Measurements from ENCODE around the gene IDNK. TPM values are rescaled to one million over a fixed set of nuclear protein-coding genes. Genes with fewer than 3 reads are reported as not detected.

The IDNK gene
- polyA plus RNA-seq, 1 of the 3 experiments (the other 2 are of a cell fraction): 4.2 TPM

GRCh38 chr9:83636813-83637212 is 13.9 kb downstream of the IDNK start:
- no peak overlapping the region for H3K4me3 ChIP-seq (ENCODE audit: low read depth in 2 of 2, low read length in 1 of 2)
- no peaks in the 10 kb centered on the region for H4K20me1 ChIP-seq (ENCODE audit: insufficient read depth)
- peaks cover 3 to 9% of the 10 kb centered on the region in 2 experiments for H3K36me3 ChIP-seq (replicated peaks in 1 of 2; ENCODE audit: control insufficient read depth in 1 of 2, insufficient read depth in 2 of 2, low read length in 1 of 2)
- H3K9me3 ChIP-seq: no peaks in the 10 kb centered on the region
- H3F3A ChIP-seq (replicated peaks; ENCODE audit: insufficient read depth): no peaks in the 10 kb centered on the region
- ChIA-PET POLR2A (no interaction called here), CTCF (interaction anchor here (1.1 to 2.6 kb wide), 4 partner anchors 10 to 45 kb away, joined by 3 to 17 read pairs (median 7); no protein-coding TSS in a partner anchor)
- DNase-seq: no peak
- H3K27me3 ChIP-seq (ENCODE audit: insufficient read depth): no peaks in the 10 kb centered on the region
- no peaks in the 10 kb centered on the region for H3K4me1 ChIP-seq (ENCODE audit: control insufficient read depth in 1 of 2, insufficient read depth in 2 of 2, low read depth in 1 of 2, low read length in 1 of 2)
- H3K9ac ChIP-seq: no peak overlapping the region
- no peak overlapping the region for H2AFZ ChIP-seq (ENCODE audit: low read depth)
- no peaks in the 10 kb centered on the region for H3K79me2 ChIP-seq (ENCODE audit: insufficient read depth)
- H3K4me2 ChIP-seq: no peak overlapping the region
- H3K9me2 ChIP-seq: no peaks in the 10 kb centered on the region
- H3K27ac ChIP-seq (ENCODE audit: low read depth in 2 of 2, low read length in 1 of 2): no peak overlapping the region
- TF ChIP-seq ZBTB33 (IDR thresholded peaks at IDR 0.05; ENCODE audit: borderline replicate concordance, low read depth) (no peak), CHD2 (IDR thresholded peaks at IDR 0.05; ENCODE audit: low read length, partially characterized antibody) (no peak), RCOR1 (IDR thresholded peaks at IDR 0.05; ENCODE audit: low read length) (no peak), RXRA (IDR thresholded peaks at IDR 0.05; ENCODE audit: borderline replicate concordance, low read depth) (no peak)

- peaks cover 3 to 9% of the 10 kb centered on the region in 2 experiments for H3K36me3 ChIP-seq (replicated peaks in 1 of 2; ENCODE audit: control insufficient read depth in 1 of 2, insufficient read depth in 2 of 2, low read length in 1 of 2)
- H3K9ac ChIP-seq: no peak overlapping the region
- no peak overlapping the region for H3K27ac ChIP-seq (ENCODE audit: low read depth in 2 of 2, low read length in 1 of 2)
- H3K4me1 ChIP-seq (ENCODE audit: control insufficient read depth in 1 of 2, insufficient read depth in 2 of 2, low read depth in 1 of 2, low read length in 1 of 2): no peaks in the 10 kb centered on the region
- no peak for DNase-seq
- no peaks in the 10 kb centered on the region for H3F3A ChIP-seq (replicated peaks; ENCODE audit: insufficient read depth)
- H3K9me2 ChIP-seq: no peaks in the 10 kb centered on the region
- H2AFZ ChIP-seq (ENCODE audit: low read depth): no peak overlapping the region
- POLR2A ChIA-PET: no interaction called here
- WGBS (ENCODE audit: low lambda C conversion rate): 55% methylated on average over 1 of the region's 1 CpG
- H3K27me3 ChIP-seq (ENCODE audit: insufficient read depth): no peaks in the 10 kb centered on the region
- no peak overlapping the region for H3K4me3 ChIP-seq (ENCODE audit: low read depth in 2 of 2, low read length in 1 of 2)
- CTCF ChIA-PET: interaction anchor here (1.1 to 2.6 kb wide), 4 partner anchors 10 to 44 kb away, joined by 3 to 17 read pairs (median 7); no protein-coding TSS in a partner anchor
- H3K4me2 ChIP-seq: no peak overlapping the region
- TF ChIP-seq GABPA (IDR thresholded peaks at IDR 0.05; ENCODE audit: low read depth) (no peak), MEF2A (IDR thresholded peaks at IDR 0.05; ENCODE audit: borderline replicate concordance, low read depth) (no peak), RFX5 (IDR thresholded peaks at IDR 0.05; ENCODE audit: low read length) (no peak), YY1 (IDR thresholded peaks at IDR 0.05; ENCODE audit: low read depth) (no peak)
- no peaks in the 10 kb centered on the region for H3K79me2 ChIP-seq (ENCODE audit: insufficient read depth)
- H4K20me1 ChIP-seq (ENCODE audit: insufficient read depth): no peaks in the 10 kb centered on the region
- no peaks in the 10 kb centered on the region for H3K9me3 ChIP-seq
Measured at GRCh38 chr9:83637389-83637788, 14.4 kb downstream of the IDNK start.

- Histone ChIP-seq H3K79me2 (ENCODE audit: insufficient read depth) (no peaks in the 10 kb centered on the region), H3K9me2 (no peaks in the 10 kb centered on the region), H3K4me1 (ENCODE audit: control insufficient read depth in 1 of 2, insufficient read depth in 2 of 2, low read depth in 1 of 2, low read length in 1 of 2) (peaks cover 0 to 3% of the 10 kb centered on the region in 2 experiments; a peak in 1 of 4 replicates), H3K9me3 (no peaks in the 10 kb centered on the region), H2AFZ (ENCODE audit: low read depth) (no peak overlapping the region), H3K4me2 (no peak overlapping the region), H3K9ac (no peak overlapping the region), H3K27me3 (ENCODE audit: insufficient read depth) (no peaks in the 10 kb centered on the region), H3F3A (replicated peaks; ENCODE audit: insufficient read depth) (no peaks in the 10 kb centered on the region), H3K4me3 (ENCODE audit: low read depth in 2 of 2, low read length in 1 of 2) (no peak overlapping the region), H4K20me1 (ENCODE audit: insufficient read depth) (no peaks in the 10 kb centered on the region), H3K27ac (ENCODE audit: low read depth in 2 of 2, low read length in 1 of 2) (no peak overlapping the region), H3K36me3 (replicated peaks in 1 of 2; ENCODE audit: control insufficient read depth in 1 of 2, insufficient read depth in 2 of 2, low read length in 1 of 2) (peaks cover 7 to 9% of the 10 kb centered on the region in 2 experiments)
- POLR2A ChIA-PET: no interaction called here
- no peak for DNase-seq
- CTCF ChIA-PET: interaction anchor here (0.6 to 1.2 kb wide), 3 partner anchors 10 to 287 kb away, joined by 3 to 10 read pairs (median 4); no protein-coding TSS in a partner anchor
- no peak for TF ChIP-seq FOSL2 (IDR thresholded peaks at IDR 0.05; ENCODE audit: borderline replicate concordance, low read depth)
- TF ChIP-seq EP300 (IDR thresholded peaks at IDR 0.05; ENCODE audit: borderline replicate concordance in 1 of 2, low read depth in 1 of 2, low read length in 1 of 2): no peak
- TF ChIP-seq FOXJ3 (CRISPR knock-in tag; IDR thresholded peaks at IDR 0.05): no peak
- TF ChIP-seq EZH2phosphoT487 (IDR thresholded peaks at IDR 0.05; ENCODE audit: borderline replicate concordance, low read depth): no peak
- no peak for TF ChIP-seq TCF12 (IDR thresholded peaks at IDR 0.05)
- WGBS (ENCODE audit: low lambda C conversion rate): 87% methylated on average over 1 of the region's 1 CpG
Measured at GRCh38 chr9:83639266-83639665, 16.3 kb downstream of the IDNK start.

Data from SK-N-SH (cell line).